ENCODE results near the gene NEK6.

DNA sequence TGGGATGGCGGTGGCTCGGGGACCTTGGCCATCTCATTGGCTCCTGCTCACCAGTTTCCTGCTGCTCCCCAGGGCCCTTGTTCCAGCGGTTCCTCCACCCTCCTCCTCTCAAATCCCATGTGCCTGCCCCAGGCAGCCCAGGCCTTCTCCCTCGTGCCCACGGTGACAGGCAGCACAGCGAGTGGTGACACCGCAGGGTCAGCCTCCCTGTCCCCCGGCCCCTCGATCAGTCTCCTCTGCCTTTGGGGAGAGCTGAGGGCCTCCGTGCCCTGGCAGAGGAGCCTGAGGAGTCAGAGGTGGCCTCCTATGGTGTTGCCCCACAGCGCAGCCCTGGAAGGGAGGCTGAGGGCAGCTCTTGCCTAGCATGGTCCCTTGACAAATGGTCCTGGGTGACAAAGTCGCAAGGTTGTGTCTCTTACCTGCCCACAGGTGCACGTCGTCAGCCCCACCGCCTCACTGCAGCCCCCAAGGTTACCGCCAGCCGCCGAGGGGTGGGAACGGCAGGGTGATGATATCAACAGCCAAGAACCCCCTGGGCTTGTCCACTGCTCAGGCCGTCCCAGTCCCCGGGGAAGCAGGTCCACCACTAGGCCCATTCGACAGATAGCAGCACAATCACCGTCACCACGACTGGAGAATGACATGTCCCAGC is 49.8 kb downstream of the NEK6 start:
- TF ChIP-seq, protein P1, sequence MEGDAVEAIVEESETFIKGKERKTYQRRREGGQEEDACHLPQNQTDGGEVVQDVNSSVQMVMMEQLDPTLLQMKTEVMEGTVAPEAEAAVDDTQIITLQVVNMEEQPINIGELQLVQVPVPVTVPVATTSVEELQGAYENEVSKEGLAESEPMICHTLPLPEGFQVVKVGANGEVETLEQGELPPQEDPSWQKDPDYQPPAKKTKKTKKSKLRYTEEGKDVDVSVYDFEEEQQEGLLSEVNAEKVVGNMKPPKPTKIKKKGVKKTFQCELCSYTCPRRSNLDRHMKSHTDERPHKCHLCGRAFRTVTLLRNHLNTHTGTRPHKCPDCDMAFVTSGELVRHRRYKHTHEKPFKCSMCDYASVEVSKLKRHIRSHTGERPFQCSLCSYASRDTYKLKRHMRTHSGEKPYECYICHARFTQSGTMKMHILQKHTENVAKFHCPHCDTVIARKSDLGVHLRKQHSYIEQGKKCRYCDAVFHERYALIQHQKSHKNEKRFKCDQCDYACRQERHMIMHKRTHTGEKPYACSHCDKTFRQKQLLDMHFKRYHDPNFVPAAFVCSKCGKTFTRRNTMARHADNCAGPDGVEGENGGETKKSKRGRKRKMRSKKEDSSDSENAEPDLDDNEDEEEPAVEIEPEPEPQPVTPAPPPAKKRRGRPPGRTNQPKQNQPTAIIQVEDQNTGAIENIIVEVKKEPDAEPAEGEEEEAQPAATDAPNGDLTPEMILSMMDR (conservative IDR thresholded peaks at IDR 0.05; ENCODE audit: low read depth, low read length): no peak
- TF ChIP-seq EZH2phosphoT487 (IDR thresholded peaks at IDR 0.05; ENCODE audit: borderline replicate concordance, low read length): no peak
